ENCODE data around the gene COL27A1.
A peak's percentile ranks its signal among the peaks of the same experiment; 100 is the strongest.

COL27A1 gene

GRCh38 chr9:114278881-114279570 lies 123.7 kb downstream of the COL27A1 start:
- no peak overlapping the region for H3K4me3 ChIP-seq (replicated peaks; ENCODE audit: low read depth, low read length)
- peak; percentile 47 for DNase-seq (ENCODE audit: extremely low read depth, low read depth)
- TF ChIP-seq CTCF (IDR thresholded peaks at IDR 0.05; ENCODE audit: low read depth, low read length, missing control alignments): no peak

GRCh38 chr9:114279693-114280092 lies 124.4 kb downstream of the COL27A1 start:
- DNase-seq (ENCODE audit: extremely low read depth, low read depth): no peak
- H3K4me3 ChIP-seq (replicated peaks; ENCODE audit: low read depth, low read length): no peak overlapping the region
- TF ChIP-seq CTCF (IDR thresholded peaks at IDR 0.05; ENCODE audit: low read depth, low read length, missing control alignments): no peak

- no peak for TF ChIP-seq CTCF (IDR thresholded peaks at IDR 0.05; ENCODE audit: low read depth, low read length, missing control alignments)
- no peak overlapping the region for H3K4me3 ChIP-seq (replicated peaks; ENCODE audit: low read depth, low read length)
- DNase-seq (ENCODE audit: extremely low read depth, low read depth): no peak
Measured at GRCh38 chr9:114280636-114281472, 125.5 kb downstream of the COL27A1 start.

GRCh38 chr9:114281473-114282103 lies 126.3 kb downstream of the COL27A1 start:
- no peak for TF ChIP-seq CTCF (IDR thresholded peaks at IDR 0.05; ENCODE audit: low read depth, low read length, missing control alignments)
- DNase-seq (ENCODE audit: extremely low read depth, low read depth): peak; percentile 46
- no peak overlapping the region for H3K4me3 ChIP-seq (replicated peaks; ENCODE audit: low read depth, low read length)

- TF ChIP-seq CTCF (IDR thresholded peaks at IDR 0.05; ENCODE audit: low read depth, low read length, missing control alignments): no peak
- no peak overlapping the region for H3K4me3 ChIP-seq (replicated peaks; ENCODE audit: low read depth, low read length)
- no peak for DNase-seq (ENCODE audit: extremely low read depth, low read depth)
Measured at GRCh38 chr9:114282104-114282485, 126.8 kb downstream of the COL27A1 start.

- no peak for TF ChIP-seq CTCF (IDR thresholded peaks at IDR 0.05; ENCODE audit: low read depth, low read length, missing control alignments)
- DNase-seq (ENCODE audit: extremely low read depth, low read depth): no peak
- no peak overlapping the region for H3K4me3 ChIP-seq (replicated peaks; ENCODE audit: low read depth, low read length)
Measured at GRCh38 chr9:114282507-114282906, 127.2 kb downstream of the COL27A1 start.

All from HFF-Myc (cell line).